ENCODE measurements around the gene DAPL1.

DNA sequence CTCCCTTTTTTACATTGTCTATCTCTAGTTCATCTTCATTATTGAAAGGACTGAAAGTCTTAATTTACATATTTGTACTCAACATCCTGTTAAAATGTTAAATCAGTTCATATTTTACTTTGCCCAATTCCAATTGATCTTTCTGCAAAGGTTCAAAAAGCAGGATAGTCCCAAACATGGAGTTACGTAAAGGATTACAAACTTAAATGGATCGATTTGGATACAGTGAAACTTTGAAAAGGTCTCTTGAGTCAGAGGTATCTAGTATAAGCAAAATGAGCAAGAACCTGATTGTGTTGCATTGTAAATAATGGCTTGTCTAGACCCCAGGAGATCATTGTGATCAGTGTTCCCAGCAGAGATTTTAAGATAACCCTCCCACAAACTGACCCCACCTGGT lies 4.1 kb downstream of the DAPL1 start:
- TF ChIP-seq, protein P1, sequence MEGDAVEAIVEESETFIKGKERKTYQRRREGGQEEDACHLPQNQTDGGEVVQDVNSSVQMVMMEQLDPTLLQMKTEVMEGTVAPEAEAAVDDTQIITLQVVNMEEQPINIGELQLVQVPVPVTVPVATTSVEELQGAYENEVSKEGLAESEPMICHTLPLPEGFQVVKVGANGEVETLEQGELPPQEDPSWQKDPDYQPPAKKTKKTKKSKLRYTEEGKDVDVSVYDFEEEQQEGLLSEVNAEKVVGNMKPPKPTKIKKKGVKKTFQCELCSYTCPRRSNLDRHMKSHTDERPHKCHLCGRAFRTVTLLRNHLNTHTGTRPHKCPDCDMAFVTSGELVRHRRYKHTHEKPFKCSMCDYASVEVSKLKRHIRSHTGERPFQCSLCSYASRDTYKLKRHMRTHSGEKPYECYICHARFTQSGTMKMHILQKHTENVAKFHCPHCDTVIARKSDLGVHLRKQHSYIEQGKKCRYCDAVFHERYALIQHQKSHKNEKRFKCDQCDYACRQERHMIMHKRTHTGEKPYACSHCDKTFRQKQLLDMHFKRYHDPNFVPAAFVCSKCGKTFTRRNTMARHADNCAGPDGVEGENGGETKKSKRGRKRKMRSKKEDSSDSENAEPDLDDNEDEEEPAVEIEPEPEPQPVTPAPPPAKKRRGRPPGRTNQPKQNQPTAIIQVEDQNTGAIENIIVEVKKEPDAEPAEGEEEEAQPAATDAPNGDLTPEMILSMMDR (IDR thresholded peaks at IDR 0.05): no peak
- no peak for TF ChIP-seq POLR2A (IDR thresholded peaks at IDR 0.05)
